ENCODE results near the gene MPV17.
"Not testable (repeated sequence)": the region's sequence is repeated elsewhere in the genome, so short reads cannot be mapped to it uniquely, and the experiment has no call there.

MPV17 gene

GRCh38 chr2:27362678-27363420 is 40.0 kb upstream of the MPV17 start:
- no peak for DNase-seq (ENCODE audit: low spot score)
- in situ Hi-C loops (cut with MboI; ENCODE audit: low sequenced_read_pairs, unreplicated experiment) = no loop called here
- no peak for TF ChIP-seq CTCF (IDR thresholded peaks at IDR 0.05; ENCODE audit: borderline replicate concordance, control extremely low read depth, extremely low read depth, insufficient read depth, missing control alignments)

- DNase-seq (ENCODE audit: low spot score) = peak; percentile 92
- in situ Hi-C loops (cut with MboI; ENCODE audit: low sequenced_read_pairs, unreplicated experiment) = no loop called here
- no peak for TF ChIP-seq CTCF (IDR thresholded peaks at IDR 0.05; ENCODE audit: borderline replicate concordance, control extremely low read depth, extremely low read depth, insufficient read depth, missing control alignments)
Observed at GRCh38 chr2:27356382-27357181, 33.7 kb upstream of the MPV17 start, which contains the start of gene GTF3C2. Gene GTF3C2, minus strand, starts transcription at chr2:27356764. Its CDS starts 13,210 bp downstream, at chr2:27343554.

- TF ChIP-seq CTCF (IDR thresholded peaks at IDR 0.05; ENCODE audit: borderline replicate concordance, control extremely low read depth, extremely low read depth, insufficient read depth, missing control alignments) = no peak
- in situ Hi-C loops (cut with MboI; ENCODE audit: low sequenced_read_pairs, unreplicated experiment) = no loop called here
- peak; percentile 74 for DNase-seq (ENCODE audit: low spot score)
Observed at GRCh38 chr2:27356056-27356381, 33.1 kb upstream of the MPV17 start.

GRCh38 chr2:27354597-27354927 is 31.7 kb upstream of the MPV17 start:
- no peak for TF ChIP-seq CTCF (IDR thresholded peaks at IDR 0.05; ENCODE audit: borderline replicate concordance, control extremely low read depth, extremely low read depth, insufficient read depth, missing control alignments)
- in situ Hi-C loops (cut with MboI; ENCODE audit: low sequenced_read_pairs, unreplicated experiment) = no loop called here
- DNase-seq (ENCODE audit: low spot score) = no peak

GRCh38 chr2:27353762-27354596 is 31.1 kb upstream of the MPV17 start:
- no peak for DNase-seq (ENCODE audit: low spot score)
- in situ Hi-C loops (cut with MboI; ENCODE audit: low sequenced_read_pairs, unreplicated experiment) = no loop called here
- no peak for TF ChIP-seq CTCF (IDR thresholded peaks at IDR 0.05; ENCODE audit: borderline replicate concordance, control extremely low read depth, extremely low read depth, insufficient read depth, missing control alignments)

- in situ Hi-C loops (cut with MboI; ENCODE audit: low sequenced_read_pairs, unreplicated experiment) = not testable (repeated sequence)
Observed at GRCh38 chr2:27353386-27353761, 30.5 kb upstream of the MPV17 start.

More at GRCh38 chr2:27353386-27353761, 30.5 kb upstream of the MPV17 start:
- DNase-seq (ENCODE audit: low spot score) = not testable (repeated sequence)

All from GM13976 (cell line).